Stimulated activated naive CD8-positive, alpha-beta T cell treated with anti-CD3 and anti-CD28 coated beads, Interleukin-15, Interleukin-2, amounts not matched to agents 100 ng/mL and 50 ng/mL, for 24 hours (primary cell): ENCODE results near the gene MIR17HG.
"Not testable (repeated sequence)": the region's sequence is repeated elsewhere in the genome, so short reads cannot be mapped to it uniquely, and the experiment has no call there.

ENCODE experiments used
- H3K27ac Mint-ChIP-seq: one replicate; pipeline ENCODE4 v1.8.0; 2021; ENCODE audit warnings: mild to moderate bottlenecking, mixed read lengths
- H3K27me3 Mint-ChIP-seq: one replicate; pipeline ENCODE4 v1.8.0; 2021; ENCODE audit warnings: mixed read lengths
- H3K36me3 Mint-ChIP-seq: one replicate; pipeline ENCODE4 v1.8.0; 2021; ENCODE audit warnings: low read depth, mixed read lengths
- H3K4me1 Mint-ChIP-seq: one replicate; pipeline ENCODE4 v1.8.0; 2021; ENCODE audit warnings: low read depth, mixed read lengths
- H3K4me3 Mint-ChIP-seq: one replicate; pipeline ENCODE4 v1.8.0; 2021; ENCODE audit warnings: mild to moderate bottlenecking, mixed read lengths
- H3K9me3 Mint-ChIP-seq: one replicate; pipeline ENCODE4 v1.8.0; 2021; ENCODE audit warnings: mixed read lengths

Gene MIR17HG

DNA sequence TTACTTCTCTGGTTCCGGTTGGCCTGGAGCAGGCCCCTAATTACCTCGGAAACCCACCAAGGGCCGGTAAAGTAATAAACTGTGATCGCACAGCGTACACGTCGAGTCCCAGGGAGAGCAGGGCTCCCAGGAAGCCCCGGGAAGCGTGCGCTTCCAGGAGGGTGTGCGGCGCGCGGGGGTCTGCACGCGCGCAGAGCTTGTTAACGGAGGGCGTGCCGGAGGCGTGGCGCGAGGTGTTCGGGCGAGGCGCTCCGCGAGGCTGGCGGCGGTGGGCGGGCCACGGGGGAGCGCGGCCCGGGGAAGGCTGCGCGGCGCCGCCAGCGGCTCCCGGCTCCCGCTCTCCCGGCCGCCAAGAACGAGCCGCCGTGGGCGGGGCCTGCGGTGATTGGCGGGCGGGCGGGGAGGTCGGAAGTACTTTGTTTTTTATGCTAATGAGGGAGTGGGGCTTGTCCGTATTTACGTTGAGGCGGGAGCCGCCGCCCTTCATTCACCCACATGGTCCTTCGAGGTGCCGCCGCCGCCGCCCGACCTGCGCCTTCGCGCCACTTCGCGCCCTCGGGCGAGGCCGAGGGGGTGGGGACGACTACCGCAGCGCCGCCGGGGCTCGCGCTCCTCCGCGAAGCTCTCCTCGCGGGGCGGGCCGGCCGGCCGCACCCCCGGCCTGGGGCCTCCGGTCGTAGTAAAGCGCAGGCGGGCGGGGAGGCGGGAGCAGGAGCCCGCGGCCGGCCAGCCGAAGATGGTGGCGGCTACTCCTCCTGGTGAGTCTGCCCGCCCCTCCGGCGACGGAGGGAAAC, at the start of gene MIR17HG:
Gene MIR17HG (plus strand): TSS at position 486 of the 794 bp plus-strand sequence.
- H3K36me3 Mint-ChIP-seq = peaks cover 36% of the 10 kb centered on the region
- H3K9me3 Mint-ChIP-seq = no peaks in the 10 kb centered on the region
- peaks cover 68% of the 10 kb centered on the region for H3K4me1 Mint-ChIP-seq
- peak within 1 kb of the TSS; percentile 99 for H3K27ac Mint-ChIP-seq
- H3K4me3 Mint-ChIP-seq = peak within 1 kb of the TSS; percentile 93
- no peaks in the 10 kb centered on the region for H3K27me3 Mint-ChIP-seq

DNA sequence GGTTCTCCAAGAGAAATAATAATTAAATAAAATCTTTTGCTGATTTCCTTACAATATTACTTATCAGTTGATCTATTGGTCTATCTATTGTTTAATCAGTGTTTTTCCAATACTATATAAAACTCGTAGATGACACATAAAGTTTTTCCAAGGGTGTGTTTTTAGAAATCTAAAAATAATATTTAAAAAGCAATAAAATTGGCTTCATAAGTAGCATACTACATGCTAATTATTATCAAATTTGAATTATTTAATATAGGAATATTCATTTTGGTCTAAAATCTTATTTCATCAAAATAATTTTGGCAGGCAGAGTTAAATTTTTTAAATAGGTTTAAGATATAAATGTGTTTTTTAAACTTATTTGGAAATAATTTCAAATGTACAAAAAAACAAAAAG, 49.4 kb upstream of the MIR17HG start:
- Mint-ChIP-seq H3K9me3 (no peaks in the 10 kb centered on the region), H3K36me3 (no peaks in the 10 kb centered on the region), H3K4me3 (no peak overlapping the region), H3K27me3 (peaks cover 10% of the 10 kb centered on the region), H3K27ac (no peak overlapping the region), H3K4me1 (peaks cover 3% of the 10 kb centered on the region)

- no peak overlapping the region for H3K4me3 Mint-ChIP-seq
- H3K36me3 Mint-ChIP-seq = no peaks in the 10 kb centered on the region
- no peak overlapping the region for H3K27ac Mint-ChIP-seq
- H3K27me3 Mint-ChIP-seq = peaks cover 11% of the 10 kb centered on the region
- H3K4me1 Mint-ChIP-seq = peaks cover 3% of the 10 kb centered on the region
- no peaks in the 10 kb centered on the region for H3K9me3 Mint-ChIP-seq
Observed at GRCh38 chr13:91302111-91302510, 45.4 kb upstream of the MIR17HG start.

DNA sequence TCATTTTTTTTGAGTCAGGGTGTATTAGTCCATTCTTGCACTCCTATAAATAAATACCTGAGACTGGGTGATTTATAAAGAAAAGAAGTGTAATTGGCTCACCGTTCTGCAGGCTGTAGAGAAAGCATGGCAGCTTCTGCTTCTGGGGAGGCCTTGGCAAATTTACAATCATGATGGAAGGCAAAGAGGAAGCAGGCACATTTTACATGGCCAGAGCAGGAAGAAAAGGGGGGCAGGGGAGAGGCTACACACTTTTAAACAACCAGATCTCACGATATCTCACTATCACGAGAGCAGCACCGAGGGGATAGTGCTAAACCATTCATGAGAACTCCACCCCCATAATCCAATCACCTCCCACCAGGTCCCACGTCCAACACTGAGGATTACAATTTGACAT, 44.5 kb upstream of the MIR17HG start:
- no peaks in the 10 kb centered on the region for H3K36me3 Mint-ChIP-seq
- peaks cover 5% of the 10 kb centered on the region for H3K4me1 Mint-ChIP-seq
- H3K27ac Mint-ChIP-seq = no peak overlapping the region
- no peaks in the 10 kb centered on the region for H3K9me3 Mint-ChIP-seq
- H3K4me3 Mint-ChIP-seq = no peak overlapping the region
- H3K27me3 Mint-ChIP-seq = peaks cover 11% of the 10 kb centered on the region

- Mint-ChIP-seq H3K27me3 (peaks cover 5% of the 10 kb centered on the region), H3K4me3 (no peak overlapping the region), H3K9me3 (no peaks in the 10 kb centered on the region), H3K27ac (no peak overlapping the region), H3K36me3 (no peaks in the 10 kb centered on the region), H3K4me1 (peaks cover 7% of the 10 kb centered on the region)
Observed at GRCh38 chr13:91304741-91305140, 42.7 kb upstream of the MIR17HG start.

DNA sequence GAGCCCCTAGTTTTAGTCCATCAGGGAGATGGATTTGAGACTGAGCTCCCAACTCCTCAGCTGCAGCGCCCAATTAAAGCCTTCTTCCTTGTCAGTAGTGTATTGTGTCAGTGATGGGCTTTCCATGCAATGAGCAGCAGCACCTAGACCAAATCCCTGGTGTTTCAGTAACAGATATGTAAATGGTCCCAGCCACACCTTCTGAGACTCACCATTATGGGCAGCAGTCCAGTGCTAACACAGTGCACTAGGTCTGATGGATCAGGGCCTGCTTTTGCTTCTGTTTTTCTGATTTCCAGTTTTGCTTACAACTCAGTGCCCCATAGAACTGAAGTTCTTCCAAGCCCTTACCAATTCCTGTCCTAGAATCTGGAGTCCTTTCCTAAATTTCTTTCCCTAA, 41.8 kb upstream of the MIR17HG start:
- peaks cover 7% of the 10 kb centered on the region for H3K4me1 Mint-ChIP-seq
- no peak overlapping the region for H3K27ac Mint-ChIP-seq
- H3K4me3 Mint-ChIP-seq = no peak overlapping the region
- no peaks in the 10 kb centered on the region for H3K36me3 Mint-ChIP-seq
- H3K9me3 Mint-ChIP-seq = no peaks in the 10 kb centered on the region
- H3K27me3 Mint-ChIP-seq = peaks cover 5% of the 10 kb centered on the region

DNA sequence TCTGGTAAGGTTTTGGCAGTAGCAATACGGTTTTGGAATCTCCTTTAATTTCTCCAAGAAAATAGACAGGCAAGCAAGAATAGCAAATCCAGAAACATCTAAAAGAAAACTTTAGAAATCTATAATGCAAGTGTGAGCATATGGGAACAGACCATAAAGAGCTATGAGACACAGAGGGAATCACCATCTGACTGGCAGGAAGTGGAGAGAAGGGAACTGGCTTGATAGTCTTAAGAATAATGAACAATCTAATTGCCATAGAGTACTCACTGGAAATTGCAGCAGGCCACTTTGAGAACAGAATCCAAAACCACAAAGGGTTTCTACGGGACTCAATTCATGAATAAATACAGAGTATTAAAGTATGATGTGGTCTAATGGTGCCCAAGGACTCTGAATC, 39.6 kb upstream of the MIR17HG start:
- Mint-ChIP-seq H3K4me1 (peaks cover 5% of the 10 kb centered on the region), H3K27me3 (peaks cover 13% of the 10 kb centered on the region), H3K9me3 (no peaks in the 10 kb centered on the region), H3K36me3 (no peaks in the 10 kb centered on the region), H3K4me3 (no peak overlapping the region), H3K27ac (no peak overlapping the region)

GRCh38 chr13:91308299-91308698, 39.2 kb upstream of the MIR17HG start:
- Mint-ChIP-seq H3K4me1 (peaks cover 9% of the 10 kb centered on the region), H3K27me3 (peaks cover 17% of the 10 kb centered on the region), H3K9me3 (no peaks in the 10 kb centered on the region), H3K36me3 (no peaks in the 10 kb centered on the region), H3K27ac (no peak overlapping the region), H3K4me3 (no peak overlapping the region)

DNA sequence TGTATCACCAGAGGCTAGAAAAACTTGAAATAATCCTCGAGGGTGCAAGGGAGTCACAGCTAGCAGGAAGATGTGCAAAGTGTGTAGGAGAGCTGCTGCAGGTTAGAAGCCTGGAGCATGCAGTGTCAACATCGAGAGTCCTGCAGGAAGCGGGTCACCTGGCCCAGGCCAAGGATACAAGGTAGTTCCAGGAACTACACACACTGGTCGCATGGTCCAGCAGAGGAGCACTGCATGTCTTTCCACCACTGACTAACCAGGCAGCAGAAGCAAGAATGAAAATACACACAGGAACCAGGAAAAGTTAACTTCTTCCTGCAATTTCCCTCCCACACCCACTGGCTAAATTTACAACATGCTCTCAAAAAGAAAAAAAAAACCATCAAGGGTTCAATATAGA, 36.0 kb upstream of the MIR17HG start:
- Mint-ChIP-seq H3K27ac (no peak overlapping the region), H3K36me3 (no peaks in the 10 kb centered on the region), H3K9me3 (no peaks in the 10 kb centered on the region), H3K27me3 (peaks cover 19% of the 10 kb centered on the region), H3K4me1 (peaks cover 13% of the 10 kb centered on the region), H3K4me3 (no peak overlapping the region)

DNA sequence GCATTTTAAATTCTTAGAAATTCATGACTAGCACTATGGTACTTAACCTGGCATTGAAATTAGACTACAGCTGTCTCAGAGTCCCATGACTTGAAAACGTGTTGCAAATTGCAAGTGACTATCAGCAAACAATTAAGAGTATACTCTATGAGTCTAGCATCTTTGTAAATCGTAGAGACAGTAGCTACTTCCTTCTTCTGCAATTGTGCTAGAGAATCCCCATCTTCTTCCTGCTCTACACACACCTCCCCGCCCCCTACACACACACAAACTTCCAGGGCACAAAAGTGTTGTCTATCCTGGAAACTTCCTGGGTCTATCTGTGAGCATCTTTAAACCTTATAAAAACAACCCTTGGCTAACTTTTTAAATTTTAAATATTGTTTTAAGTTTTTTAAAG, 35.2 kb upstream of the MIR17HG start:
- Mint-ChIP-seq H3K4me1 (peaks cover 13% of the 10 kb centered on the region), H3K9me3 (no peaks in the 10 kb centered on the region), H3K27me3 (peaks cover 24% of the 10 kb centered on the region), H3K36me3 (no peaks in the 10 kb centered on the region), H3K27ac (no peak overlapping the region), H3K4me3 (no peak overlapping the region)

DNA sequence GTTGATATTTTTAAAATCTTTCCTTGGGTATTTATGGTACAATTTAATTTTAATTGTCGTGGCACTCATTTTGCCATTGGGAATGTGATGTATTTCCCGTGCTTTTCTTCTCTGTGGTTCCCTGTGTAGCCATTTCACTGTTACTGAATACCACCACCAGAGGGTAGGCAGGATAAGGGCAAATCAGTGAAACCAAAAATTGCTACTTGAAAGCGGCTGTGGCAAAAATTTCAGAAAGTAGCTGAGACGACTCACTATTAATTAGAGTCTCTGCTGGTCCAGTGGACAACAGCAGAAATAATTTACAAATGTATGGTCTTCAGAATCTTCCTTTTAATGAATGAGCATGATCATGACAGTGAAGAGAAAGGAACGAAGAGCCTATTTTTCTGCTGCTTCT, 34.4 kb upstream of the MIR17HG start:
- Mint-ChIP-seq H3K27me3 (peaks cover 25% of the 10 kb centered on the region), H3K4me1 (peaks cover 10% of the 10 kb centered on the region), H3K27ac (no peak overlapping the region), H3K4me3 (peak overlapping the region; percentile 59), H3K36me3 (no peaks in the 10 kb centered on the region), H3K9me3 (no peaks in the 10 kb centered on the region)

GRCh38 chr13:91313581-91313980, 33.9 kb upstream of the MIR17HG start:
- H3K27me3 Mint-ChIP-seq = peaks cover 25% of the 10 kb centered on the region
- no peaks in the 10 kb centered on the region for H3K36me3 Mint-ChIP-seq
- H3K9me3 Mint-ChIP-seq = no peaks in the 10 kb centered on the region
- H3K4me1 Mint-ChIP-seq = peaks cover 9% of the 10 kb centered on the region
- peak overlapping the region; percentile 59 for H3K4me3 Mint-ChIP-seq
- no peak overlapping the region for H3K27ac Mint-ChIP-seq

DNA sequence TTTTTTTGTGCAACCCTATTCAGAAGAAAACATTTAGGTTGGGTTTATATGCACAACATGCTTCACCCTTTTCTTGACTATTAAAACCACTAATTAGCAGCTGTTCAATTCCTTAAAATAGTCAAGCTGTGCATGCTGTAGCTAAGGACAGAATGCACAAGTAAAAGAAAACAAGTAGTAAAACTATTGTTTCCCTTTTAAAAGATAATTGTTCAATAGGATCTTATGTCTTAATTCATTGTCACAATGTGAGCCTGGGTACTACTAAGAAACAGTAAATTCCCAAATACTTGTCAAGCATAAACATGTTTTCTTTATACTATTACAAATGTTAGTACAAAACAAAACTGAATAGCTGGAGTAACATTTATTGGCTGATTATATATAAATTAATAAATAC, 32.6 kb upstream of the MIR17HG start:
- Mint-ChIP-seq H3K36me3 (no peaks in the 10 kb centered on the region), H3K9me3 (no peaks in the 10 kb centered on the region), H3K4me1 (peaks cover 9% of the 10 kb centered on the region)

DNA sequence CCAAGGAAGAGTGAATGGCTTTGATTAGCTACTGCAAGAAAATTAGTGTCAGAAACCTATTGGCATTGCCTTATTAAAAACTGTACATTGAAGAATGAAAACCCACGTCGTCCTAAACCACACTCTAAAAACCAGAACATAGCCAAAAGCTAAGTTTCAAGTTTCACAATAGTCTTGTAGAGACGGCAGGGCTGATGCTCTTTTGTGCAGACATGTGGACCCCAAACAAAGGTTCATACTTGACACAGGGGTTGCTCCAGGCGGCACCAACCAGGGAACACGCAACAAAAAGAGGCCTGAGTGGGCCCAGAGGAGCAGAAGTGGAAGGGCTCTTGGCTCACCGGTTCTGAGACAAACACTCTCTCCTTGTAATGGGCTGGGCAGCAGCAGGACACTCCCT, 28.6 kb upstream of the MIR17HG start:
- H3K4me3 Mint-ChIP-seq = no peak overlapping the region
- no peaks in the 10 kb centered on the region for H3K9me3 Mint-ChIP-seq
- no peaks in the 10 kb centered on the region for H3K36me3 Mint-ChIP-seq
- H3K27ac Mint-ChIP-seq = no peak overlapping the region
- H3K27me3 Mint-ChIP-seq = peaks cover 7% of the 10 kb centered on the region
- H3K4me1 Mint-ChIP-seq = peaks cover 12% of the 10 kb centered on the region

More for the DNA sequence above, 32.6 kb upstream of the MIR17HG start:
- H3K27me3 Mint-ChIP-seq = peaks cover 25% of the 10 kb centered on the region
- no peak overlapping the region for H3K4me3 Mint-ChIP-seq
- H3K27ac Mint-ChIP-seq = no peak overlapping the region

GRCh38 chr13:91319996-91320395, 27.5 kb upstream of the MIR17HG start:
- Mint-ChIP-seq H3K27ac (no peak overlapping the region), H3K36me3 (no peaks in the 10 kb centered on the region), H3K27me3 (peaks cover 6% of the 10 kb centered on the region), H3K4me1 (peaks cover 12% of the 10 kb centered on the region), H3K4me3 (no peak overlapping the region), H3K9me3 (no peaks in the 10 kb centered on the region)

DNA sequence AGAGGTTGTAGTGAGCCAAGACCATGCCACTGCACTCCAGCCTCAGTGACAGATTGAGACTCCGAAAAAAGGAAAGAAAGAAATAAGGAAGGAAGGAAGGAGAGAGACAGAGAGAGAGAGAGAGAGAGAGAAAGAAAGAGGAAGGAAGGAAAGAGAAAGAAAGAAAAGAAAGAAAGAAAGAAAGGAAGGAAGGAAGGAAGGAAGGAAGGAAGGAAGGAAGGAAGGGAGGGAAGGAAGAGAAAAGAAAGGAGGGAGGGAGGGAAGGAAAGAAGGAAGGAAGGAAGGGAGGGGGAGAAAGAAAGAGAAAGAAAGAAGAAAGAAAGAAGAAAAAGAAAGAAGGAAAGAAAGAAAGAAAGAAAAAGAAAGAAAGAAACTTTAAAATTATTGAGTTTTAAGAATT, 26.5 kb upstream of the MIR17HG start:
- H3K27ac Mint-ChIP-seq, H3K4me3 Mint-ChIP-seq, H3K36me3 Mint-ChIP-seq, H3K9me3 Mint-ChIP-seq, H3K27me3 Mint-ChIP-seq: not testable (repeated sequence)
- H3K4me1 Mint-ChIP-seq = peaks cover 12% of the 10 kb centered on the region
